Measurements from ENCODE around the gene SLF2.
A peak's percentile ranks its signal among the peaks of the same experiment; 100 is the strongest.

The SLF2 gene

DNA sequence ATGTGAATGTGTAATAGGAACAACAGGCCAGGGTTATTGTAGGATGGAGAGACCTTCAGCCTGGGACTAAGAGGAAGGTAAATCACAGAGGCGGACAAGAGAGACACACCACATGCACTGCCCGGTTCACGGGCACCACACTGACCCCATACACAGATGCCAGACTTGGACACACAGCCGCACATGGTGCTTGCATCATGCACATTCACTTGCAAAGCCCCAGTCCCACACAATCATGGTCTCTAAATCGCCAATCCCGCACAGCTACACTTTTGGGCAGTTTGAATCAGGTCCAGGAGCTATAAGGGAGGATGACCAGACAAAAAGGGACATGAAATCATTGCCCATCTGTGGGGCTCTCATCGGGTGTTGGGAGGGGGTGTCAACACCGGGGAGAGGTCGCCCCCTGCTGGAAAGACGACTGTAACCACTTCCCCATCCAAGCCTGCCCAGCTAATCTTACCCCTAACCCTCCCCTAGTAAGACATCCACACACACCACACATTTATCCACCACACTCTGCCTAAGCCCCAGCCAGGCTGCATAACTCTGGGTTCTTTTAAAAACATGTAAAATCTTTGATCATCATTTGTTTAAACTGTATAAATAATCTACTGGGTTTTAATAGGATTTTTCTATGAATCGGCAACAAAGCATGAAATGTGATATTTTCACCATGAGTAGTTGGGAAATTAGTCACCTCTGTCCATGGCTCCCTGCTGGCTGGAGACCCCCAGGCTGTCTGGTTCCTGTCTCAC is 40.5 kb upstream of the SLF2 start:
- Histone ChIP-seq H3K4me3 (ENCODE audit: low read length) (no peak overlapping the region), H2AFZ (ENCODE audit: low read length) (no peak overlapping the region), H4K20me1 (ENCODE audit: insufficient read depth, low read length) (no peaks in the 10 kb centered on the region), H3F3A (ENCODE audit: insufficient read depth, low read length) (no peaks in the 10 kb centered on the region), H3K36me3 (replicated peaks; ENCODE audit: insufficient read depth, low read length) (no peaks in the 10 kb centered on the region), H3K4me2 (ENCODE audit: low read depth, low read length) (no peak overlapping the region), H3K27me3 (replicated peaks; ENCODE audit: insufficient read depth, low read length) (peaks cover 49% of the 10 kb centered on the region), H3K9me2 (replicated peaks; ENCODE audit: insufficient read depth, low read length) (no peaks in the 10 kb centered on the region), H3K27ac (ENCODE audit: low read length) (no peak overlapping the region), H3K9ac (ENCODE audit: low read length) (no peak overlapping the region), H3K9me3 (replicated peaks; ENCODE audit: insufficient read depth, low read length) (no peaks in the 10 kb centered on the region), H3K79me2 (ENCODE audit: low read length) (no peaks in the 10 kb centered on the region), H3K4me1 (ENCODE audit: low read length) (no peaks in the 10 kb centered on the region)
- peak; percentile 30 for DNase-seq
- TF ChIP-seq EZH2 (optimal IDR thresholded peaks at IDR 0.05; ENCODE audit: low read depth, low read length), result no peak
- TF ChIP-seq EZH2phosphoT487 (IDR thresholded peaks at IDR 0.05; ENCODE audit: low read length), result no peak
- TF ChIP-seq, protein P1, sequence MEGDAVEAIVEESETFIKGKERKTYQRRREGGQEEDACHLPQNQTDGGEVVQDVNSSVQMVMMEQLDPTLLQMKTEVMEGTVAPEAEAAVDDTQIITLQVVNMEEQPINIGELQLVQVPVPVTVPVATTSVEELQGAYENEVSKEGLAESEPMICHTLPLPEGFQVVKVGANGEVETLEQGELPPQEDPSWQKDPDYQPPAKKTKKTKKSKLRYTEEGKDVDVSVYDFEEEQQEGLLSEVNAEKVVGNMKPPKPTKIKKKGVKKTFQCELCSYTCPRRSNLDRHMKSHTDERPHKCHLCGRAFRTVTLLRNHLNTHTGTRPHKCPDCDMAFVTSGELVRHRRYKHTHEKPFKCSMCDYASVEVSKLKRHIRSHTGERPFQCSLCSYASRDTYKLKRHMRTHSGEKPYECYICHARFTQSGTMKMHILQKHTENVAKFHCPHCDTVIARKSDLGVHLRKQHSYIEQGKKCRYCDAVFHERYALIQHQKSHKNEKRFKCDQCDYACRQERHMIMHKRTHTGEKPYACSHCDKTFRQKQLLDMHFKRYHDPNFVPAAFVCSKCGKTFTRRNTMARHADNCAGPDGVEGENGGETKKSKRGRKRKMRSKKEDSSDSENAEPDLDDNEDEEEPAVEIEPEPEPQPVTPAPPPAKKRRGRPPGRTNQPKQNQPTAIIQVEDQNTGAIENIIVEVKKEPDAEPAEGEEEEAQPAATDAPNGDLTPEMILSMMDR (IDR thresholded peaks at IDR 0.05; ENCODE audit: low read length), result peak; percentile 72

DNA sequence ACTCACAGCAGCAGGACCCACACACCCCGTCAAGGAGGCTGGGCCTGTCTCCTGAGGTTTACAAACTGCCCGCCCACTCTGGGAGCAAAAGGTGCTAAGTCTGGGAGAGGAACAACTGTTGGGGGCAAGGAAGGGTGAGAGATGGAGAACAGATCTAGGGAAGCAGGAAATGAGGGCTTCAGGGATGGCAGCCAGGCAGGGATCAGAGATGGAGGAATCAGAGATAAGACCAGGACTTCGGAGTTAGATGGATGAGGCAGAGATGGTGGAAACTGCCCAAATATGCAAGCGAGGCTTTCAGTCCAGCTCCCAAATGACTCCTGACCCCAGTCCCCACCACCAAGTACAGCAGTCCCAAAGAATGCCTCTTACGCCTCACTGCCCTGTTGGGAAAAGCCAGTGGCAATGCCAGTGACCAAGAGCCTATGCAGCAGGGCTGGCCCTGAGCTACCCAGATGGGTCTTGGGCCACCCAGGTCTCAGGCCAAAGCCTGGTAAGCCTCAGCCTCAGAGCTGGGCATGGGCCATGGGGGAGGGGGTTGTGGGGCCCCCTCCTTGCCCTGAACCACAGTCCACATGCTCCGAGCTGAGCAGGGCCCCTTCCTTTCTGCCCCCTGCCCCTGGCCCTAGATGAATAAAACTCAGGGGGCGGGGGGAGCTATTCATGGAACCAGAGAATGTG is 39.5 kb upstream of the SLF2 start:
- Histone ChIP-seq H3K27ac (ENCODE audit: low read length) (no peak overlapping the region), H3K27me3 (replicated peaks; ENCODE audit: insufficient read depth, low read length) (peaks cover 51% of the 10 kb centered on the region), H3K9ac (ENCODE audit: low read length) (no peak overlapping the region), H3K79me2 (ENCODE audit: low read length) (no peaks in the 10 kb centered on the region), H3K9me2 (replicated peaks; ENCODE audit: insufficient read depth, low read length) (no peaks in the 10 kb centered on the region), H3K4me2 (ENCODE audit: low read depth, low read length) (no peak overlapping the region), H2AFZ (ENCODE audit: low read length) (no peak overlapping the region), H3F3A (ENCODE audit: insufficient read depth, low read length) (no peaks in the 10 kb centered on the region), H3K36me3 (replicated peaks; ENCODE audit: insufficient read depth, low read length) (no peaks in the 10 kb centered on the region), H3K4me1 (ENCODE audit: low read length) (no peaks in the 10 kb centered on the region), H3K9me3 (replicated peaks; ENCODE audit: insufficient read depth, low read length) (no peaks in the 10 kb centered on the region), H4K20me1 (ENCODE audit: insufficient read depth, low read length) (no peaks in the 10 kb centered on the region), H3K4me3 (ENCODE audit: low read length) (no peak overlapping the region)
- TF ChIP-seq EZH2 (optimal IDR thresholded peaks at IDR 0.05; ENCODE audit: low read depth, low read length), result no peak
- TF ChIP-seq, protein P1 (IDR thresholded peaks at IDR 0.05; ENCODE audit: low read length), result no peak
- no peak for TF ChIP-seq EZH2phosphoT487 (IDR thresholded peaks at IDR 0.05; ENCODE audit: low read length)
- no peak for DNase-seq

DNA sequence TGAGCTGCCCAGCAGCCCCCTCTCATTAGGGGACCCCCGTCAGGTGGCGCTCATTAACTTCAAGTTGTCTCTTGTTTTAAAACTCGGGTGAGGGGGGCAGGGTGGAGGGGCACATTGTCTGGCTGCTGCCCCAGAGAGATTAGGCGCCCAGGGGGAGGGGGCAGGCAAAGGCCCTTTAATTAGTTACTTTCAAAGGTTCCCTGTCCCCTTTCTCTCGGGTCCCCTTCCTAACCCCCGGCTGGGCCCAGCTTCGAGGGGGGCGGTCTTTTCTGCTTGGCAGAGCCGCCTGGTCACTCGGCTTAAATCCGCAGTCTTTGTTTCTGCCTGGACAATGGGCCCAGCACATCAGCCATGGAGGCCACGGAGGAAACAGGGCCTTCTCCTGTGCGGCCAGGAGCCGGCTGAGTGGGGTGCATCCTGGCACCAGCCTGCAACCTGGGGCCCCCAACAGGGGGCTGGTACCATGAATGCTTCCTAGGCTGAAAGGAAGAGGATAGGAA is 38.9 kb upstream of the SLF2 start:
- Histone ChIP-seq H3F3A (ENCODE audit: insufficient read depth, low read length) (no peaks in the 10 kb centered on the region), H2AFZ (ENCODE audit: low read length) (no peak overlapping the region), H3K9me3 (replicated peaks; ENCODE audit: insufficient read depth, low read length) (no peaks in the 10 kb centered on the region), H4K20me1 (ENCODE audit: insufficient read depth, low read length) (no peaks in the 10 kb centered on the region), H3K9ac (ENCODE audit: low read length) (no peak overlapping the region), H3K27ac (ENCODE audit: low read length) (no peak overlapping the region), H3K4me2 (ENCODE audit: low read depth, low read length) (no peak overlapping the region), H3K9me2 (replicated peaks; ENCODE audit: insufficient read depth, low read length) (no peaks in the 10 kb centered on the region), H3K27me3 (replicated peaks; ENCODE audit: insufficient read depth, low read length) (peaks cover 57% of the 10 kb centered on the region), H3K36me3 (replicated peaks; ENCODE audit: insufficient read depth, low read length) (no peaks in the 10 kb centered on the region), H3K4me1 (ENCODE audit: low read length) (no peaks in the 10 kb centered on the region), H3K79me2 (ENCODE audit: low read length) (no peaks in the 10 kb centered on the region), H3K4me3 (ENCODE audit: low read length) (no peak overlapping the region)
- TF ChIP-seq EZH2 (optimal IDR thresholded peaks at IDR 0.05; ENCODE audit: low read depth, low read length), result no peak
- TF ChIP-seq EZH2phosphoT487 (IDR thresholded peaks at IDR 0.05; ENCODE audit: low read length), result no peak
- TF ChIP-seq, protein P1 (IDR thresholded peaks at IDR 0.05; ENCODE audit: low read length), result no peak
- DNase-seq, result no peak
